WTC11 (cell line): Measurements from ENCODE around the gene UBASH3A.

ENCODE experiments used
- ATF3 ChIP-seq: sonication (generic); formaldehyde crosslinking; conservative IDR thresholded peaks from 2 replicates; pipeline ENCODE4 v1.8.1; 2022; ENCODE audit warnings: mild to moderate bottlenecking, missing genetic modification reagents
- CTCF ChIP-seq: fragments of 200-600 bp; IDR thresholded peaks from 2 replicates; pipeline ENCODE4 v1.8.0; 2022; ENCODE audit warnings: antibody characterized with exemption
- FOXP4 ChIP-seq: sonication (generic); formaldehyde crosslinking; IDR thresholded peaks from 2 replicates; pipeline ENCODE4 v1.8.0; 2022; ENCODE audit warnings: mild to moderate bottlenecking, missing genetic modification reagents
- HMGA2 ChIP-seq: fragments of 250-450 bp; sonication (Bioruptor Pico); IDR thresholded peaks from 2 replicates; pipeline ENCODE4 v1.4.0; 2021; ENCODE audit warnings: mild to moderate bottlenecking, moderate library complexity
- HMGXB4 ChIP-seq: sonication (generic); formaldehyde crosslinking; IDR thresholded peaks from 2 replicates; pipeline ENCODE4 v1.8.1; 2023; ENCODE audit warnings: mild to moderate bottlenecking, moderate library complexity, missing genetic modification reagents
- IRF1 ChIP-seq: sonication (generic); formaldehyde crosslinking; IDR thresholded peaks from 2 replicates; pipeline ENCODE4 v1.8.0; 2023; ENCODE audit warnings: missing genetic modification reagents
- NFYB ChIP-seq: sonication (generic); formaldehyde crosslinking; conservative IDR thresholded peaks from 2 replicates; pipeline ENCODE4 v1.8.0; 2022; ENCODE audit warnings: low read depth, missing genetic modification reagents
- PREB ChIP-seq: sonication (generic); formaldehyde crosslinking; IDR thresholded peaks from 2 replicates; pipeline ENCODE4 v1.8.1; 2022; ENCODE audit warnings: mild to moderate bottlenecking, missing genetic modification reagents, moderate library complexity, borderline replicate concordance
- SOX15 ChIP-seq: fragments of 250-450 bp; sonication (Bioruptor Pico); IDR thresholded peaks from 2 replicates; pipeline ENCODE4 v1.9.0; 2021; ENCODE audit warnings: mild to moderate bottlenecking
- STAT6 ChIP-seq: sonication (generic); formaldehyde crosslinking; conservative IDR thresholded peaks from 2 replicates; pipeline ENCODE4 v1.8.1; 2023; ENCODE audit warnings: mild to moderate bottlenecking, low read depth, missing genetic modification reagents, moderate library complexity
- USF2 ChIP-seq: sonication (generic); formaldehyde crosslinking; IDR thresholded peaks from 2 replicates; pipeline ENCODE4 v1.8.1; 2023; ENCODE audit warnings: mild to moderate bottlenecking, missing genetic modification reagents, moderate library complexity
- ZNF281 ChIP-seq: sonication (generic); formaldehyde crosslinking; IDR thresholded peaks from 2 replicates; pipeline ENCODE4 v1.8.0; 2023; ENCODE audit warnings: mild to moderate bottlenecking, missing genetic modification reagents

- TF ChIP-seq FOXP4 (CRISPR knock-in tag), result no peak
- no peak for TF ChIP-seq SOX15 (CRISPR knock-in tag)
- no peak for TF ChIP-seq STAT6 (CRISPR knock-in tag)
- TF ChIP-seq CTCF, result no peak
- no peak for TF ChIP-seq NFYB (CRISPR knock-in tag)
- TF ChIP-seq IRF1, result no peak
- no peak for TF ChIP-seq ATF3
- TF ChIP-seq PREB (CRISPR knock-in tag), result no peak
- no peak for TF ChIP-seq HMGA2 (CRISPR knock-in tag)
- no peak for TF ChIP-seq USF2
- no peak for TF ChIP-seq HMGXB4 (CRISPR knock-in tag)
- no peak for TF ChIP-seq ZNF281
These were observed 51.5 kb downstream of the UBASH3A start for GRCh38 chr21:42455196-42455595.
